IMR-90 (cell line): ENCODE results near the gene TANGO6. TPM values are rescaled to one million over a fixed set of nuclear protein-coding genes. Genes with fewer than 3 reads are reported as not detected.

ENCODE experiments used
- ATAC-seq: fragments of 200-7000 bp; cut with Tn5 transposase; 2 replicates; pipeline ENCODE4 v1.9.1; 2020; ENCODE audit warnings: low read depth, mild to moderate bottlenecking, moderate library complexity
- BruUV-seq: library from RNA; stranded (reverse); fragments of 400-500 nt; replicated peaks from 2 replicates; lab custom pipeline; 2021; lab: Mats Ljungman, UMichigan
- CTCF ChIA-PET: fragments of 300-600 bp; formaldehyde crosslinking; extraction: SDS; loops from one replicate; lab custom pipeline; 2021; ENCODE audit warnings: antibody characterized with exemption; lab: Yijun Ruan, JAX
- POLR2A ChIA-PET: fragments of 300-600 bp; sonication (Branson Sonifier 250); formaldehyde crosslinking; loops from one replicate; lab custom pipeline; 2022; ENCODE audit warnings: antibody characterized with exemption; ENCODE audit not compliant: unreplicated experiment; lab: Charles Lee
- DNase-seq: peaks from one replicate; pipeline ENCODE4 v3.0.0; 2013
- H2AFZ ChIP-seq: replicated peaks from 2 replicates; pipeline ENCODE3; 2013; ENCODE audit warnings: low read length, mild to moderate bottlenecking; ENCODE audit not compliant: poor library complexity
- H2AK5ac ChIP-seq: 2 replicates; pipeline ENCODE4 v1.6.1; 2013; ENCODE audit warnings: low read depth, low read length, inconsistent platforms
- H2AK9ac ChIP-seq: replicated peaks from 2 replicates; pipeline ENCODE3; 2013; ENCODE audit warnings: mild to moderate bottlenecking, low read depth, low read length, moderate library complexity; ENCODE audit not compliant: poor library complexity
- H2BK120ac ChIP-seq: 2 replicates; pipeline ENCODE4 v1.6.1; 2013; ENCODE audit warnings: low read depth, low read length, inconsistent platforms
- H2BK15ac ChIP-seq: 3 replicates; pipeline ENCODE4 v1.6.1; 2013; ENCODE audit warnings: low read depth, low read length, inconsistent platforms
- H2BK20ac ChIP-seq: 2 replicates; pipeline ENCODE4 v1.6.1; 2013; ENCODE audit warnings: low read depth, mild to moderate bottlenecking, inconsistent platforms, low read length, moderate library complexity
- H2BK5ac ChIP-seq: 2 replicates; pipeline ENCODE4 v1.6.1; 2013; ENCODE audit warnings: mild to moderate bottlenecking, low read depth, low read length, inconsistent platforms; ENCODE audit not compliant: poor library complexity, severe bottlenecking
- H3K14ac ChIP-seq: replicated peaks from 2 replicates; pipeline ENCODE4 v1.6.1; 2013; ENCODE audit warnings: low read depth, low read length, inconsistent platforms
- H3K18ac ChIP-seq: 2 replicates; pipeline ENCODE4 v1.6.1; 2013; ENCODE audit warnings: low read depth, low read length, control low read depth
- H3K23ac ChIP-seq: 2 replicates; pipeline ENCODE4 v1.6.1; 2013; ENCODE audit warnings: low read depth, low read length, inconsistent platforms
- H3K27ac ChIP-seq: 2 replicates; pipeline ENCODE4 v1.5.1; 2013; ENCODE audit warnings: mild to moderate bottlenecking, control low read depth, low read length; ENCODE audit not compliant: insufficient read depth
- H3K27me3 ChIP-seq: 2 replicates; pipeline ENCODE4 v1.6.1; 2013; ENCODE audit warnings: low read length; ENCODE audit not compliant: control insufficient read depth, insufficient read depth
- H3K36me3 ChIP-seq: 2 replicates; pipeline ENCODE4 v1.6.1; 2013; ENCODE audit warnings: low read length, mixed read lengths; ENCODE audit not compliant: control insufficient read depth, insufficient read depth
- H3K4ac ChIP-seq: 2 replicates; pipeline ENCODE4 v1.6.1; 2013; ENCODE audit warnings: low read depth, low read length, inconsistent platforms
- H3K4me1 ChIP-seq: 2 replicates; pipeline ENCODE4 v1.6.1; 2013; ENCODE audit warnings: low read length, mixed read lengths; ENCODE audit not compliant: control insufficient read depth, insufficient read depth
- H3K4me2 ChIP-seq: 2 replicates; pipeline ENCODE4 v1.6.1; 2013; ENCODE audit warnings: low read depth, mild to moderate bottlenecking, control low read depth, low read length, moderate library complexity
- H3K4me3 ChIP-seq: 2 replicates; pipeline ENCODE4 v1.5.1; 2013; ENCODE audit warnings: low read depth, mild to moderate bottlenecking, control low read depth, low read length, moderate library complexity; ENCODE audit not compliant: insufficient read depth
- H3K56ac ChIP-seq: 2 replicates; pipeline ENCODE4 v1.6.1; 2013; ENCODE audit warnings: low read length, inconsistent platforms; ENCODE audit not compliant: insufficient read depth; ENCODE audit errors: extremely low read depth
- H3K79me1 ChIP-seq, 2 experiments: 2 replicates each; pipeline ENCODE4 v1.6.1; 2013; ENCODE audit warnings: low read length in 2 of 2, inconsistent platforms in 1 of 2, low read depth in 1 of 2
- H3K9ac ChIP-seq: 2 replicates; pipeline ENCODE4 v1.6.1; 2013; ENCODE audit warnings: low read depth, low read length, control low read depth
- H3K9me1 ChIP-seq: 2 replicates; pipeline ENCODE4 v1.6.1; 2013; ENCODE audit warnings: low read length, inconsistent platforms; ENCODE audit not compliant: insufficient read depth
- H3K9me3 ChIP-seq: 2 replicates; pipeline ENCODE4 v1.6.1; 2013; ENCODE audit warnings: low read length; ENCODE audit not compliant: control insufficient read depth, insufficient read depth
- H4K20me1 ChIP-seq: 2 replicates; pipeline ENCODE4 v1.6.1; 2013; ENCODE audit warnings: low read length, inconsistent platforms; ENCODE audit not compliant: insufficient read depth
- H4K5ac ChIP-seq: 2 replicates; pipeline ENCODE4 v1.6.1; 2013; ENCODE audit warnings: mild to moderate bottlenecking, low read depth, low read length, control low read depth
- H4K8ac ChIP-seq, 2 experiments: 2 replicates each; pipeline ENCODE4 v1.6.1; 2013; ENCODE audit warnings: low read depth in 2 of 2, low read length in 2 of 2, control low read depth in 1 of 2, inconsistent platforms in 1 of 2
- H4K91ac ChIP-seq: 2 replicates; pipeline ENCODE4 v1.6.1; 2013; ENCODE audit warnings: low read depth, low read length, inconsistent platforms; ENCODE audit not compliant: insufficient read depth
- FOS ChIP-seq: fragments of 150-350 bp; IDR thresholded peaks from 2 replicates; pipeline ENCODE4 v1.6.1; 2016; ENCODE audit warnings: low read depth, low read length
- MXI1 ChIP-seq: IDR thresholded peaks from 2 replicates; pipeline ENCODE4 v1.6.1; 2012; ENCODE audit warnings: low read depth, mild to moderate bottlenecking, low read length, moderate library complexity, borderline replicate concordance
- NFE2L2 ChIP-seq: fragments of 150-350 bp; IDR thresholded peaks from 2 replicates; pipeline ENCODE4 v1.6.1; 2016; ENCODE audit warnings: low read depth, mild to moderate bottlenecking, low read length
- RCOR1 ChIP-seq: IDR thresholded peaks from 2 replicates; pipeline ENCODE4 v1.6.1; 2012; ENCODE audit warnings: mild to moderate bottlenecking, low read length, improper control_type of control experiment; ENCODE audit not compliant: insufficient replicate concordance
- WGBS, 2 experiments: methylation state at CpG; one replicate each; pipeline versions ENCODE4 v1.1.5 to v1.1.7; 2013; ENCODE audit warnings: missing lambda C conversion rate in 2 of 2; ENCODE audit not compliant: insufficient read length in 1 of 2; ENCODE audit errors: extremely low coverage in 2 of 2; 5-methylcytosine and 5-hydroxymethylcytosine counted together
- dilution Hi-C: fragments of 300-500 bp; cut with HindIII; formaldehyde crosslinking; loops from one replicate; pipeline ENCODE4 v1.14.3; 2018; ENCODE audit warnings: low sequenced_read_pairs; ENCODE audit not compliant: unreplicated experiment
- in situ Hi-C: fragments of 300-500 bp; cut with MboI; formaldehyde crosslinking; loops from 3 replicates; pipeline ENCODE4 v1.14.3; 2019; ENCODE audit warnings: low sequenced_read_pairs, inconsistent platforms, mixed read lengths
- intact Hi-C: fragments of 100-400 bp; cut with micrococcal nuclease; formaldehyde crosslinking; loops from 2 replicates; pipeline ENCODE4 v1.10.0; 2022
- polyA plus RNA-seq, 3 experiments: library from polyadenylated mRNA; depleted of rRNA; stranded (reverse); fragments of >200 nt; gene quantifications; 2 replicates each; pipeline ENCODE4 v1.2.3, GENCODE V29; 2012; ENCODE audit warnings: low replicate concordance in 1 of 3
- total RNA-seq: library from RNA; depleted of rRNA; stranded (reverse); fragments of >200 nt; gene quantifications from 2 replicates; pipeline ENCODE4 v1.2.3, GENCODE V29; 2012
- TF ChIP-seq, protein P1 (sequence below): fragments of 150-350 bp; IDR thresholded peaks from 2 replicates; pipeline ENCODE4 v1.6.1; 2016; ENCODE audit warnings: low read depth, mild to moderate bottlenecking, low read length, moderate library complexity, borderline replicate concordance

Gene TANGO6
- total and polyA plus RNA-seq, 2 of the 4 experiments (the other 2 are of a cell fraction) = 6.7 to 22.4 TPM

DNA sequence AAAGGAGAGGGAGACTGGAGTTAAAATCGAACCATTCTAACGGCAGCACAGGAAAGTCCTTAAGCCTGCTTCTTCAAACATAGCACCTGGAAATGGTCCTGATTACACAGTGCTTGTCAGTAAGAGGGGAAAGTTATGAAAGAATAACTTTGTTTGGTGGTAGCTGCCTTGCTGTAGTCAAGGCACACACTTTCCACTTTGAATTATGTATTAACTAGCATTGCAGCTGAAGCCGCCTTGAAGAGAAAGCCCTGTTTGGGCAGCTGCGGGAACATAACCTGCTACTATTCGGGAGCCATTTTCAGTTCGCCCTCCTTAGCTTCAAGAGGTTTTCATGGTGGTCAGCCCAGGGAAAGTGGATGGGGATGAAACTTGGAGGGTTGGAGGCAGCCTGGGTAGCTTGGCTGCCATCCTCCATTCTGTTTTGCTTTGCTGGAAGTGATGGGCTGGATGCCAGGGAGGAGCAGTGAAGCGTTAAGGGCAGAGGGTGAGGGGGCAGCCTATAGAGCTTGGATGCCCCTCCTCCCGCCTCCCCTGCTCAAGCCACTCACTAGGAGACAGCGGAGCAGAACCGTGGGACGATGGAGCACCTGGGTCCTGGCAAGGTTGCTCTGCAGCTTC lies 256.9 kb downstream of the TANGO6 start:
- ChIA-PET POLR2A (no interaction called here), CTCF (no interaction called here)
- H3K79me1 ChIP-seq = no peaks in the 10 kb centered on the region
- H3K56ac ChIP-seq = no peak overlapping the region
- no peak overlapping the region for H2BK5ac ChIP-seq
- H2AK5ac ChIP-seq = no peak overlapping the region
- peaks cover 4% of the 10 kb centered on the region; the same call in 1 of the 2 replicates for H3K4me1 ChIP-seq
- WGBS, 2 experiments = 67% methylated on average over 4 of the region's 11 CpGs; no CpG with 5 or more reads in 1 of the 2 experiments
- H3K27ac ChIP-seq = no peak overlapping the region
- peaks cover 3% of the 10 kb centered on the region for H3K9me1 ChIP-seq
- ATAC-seq (no peak), DNase-seq (no peak)
- no peak overlapping the region for H3K4me3 ChIP-seq
- H4K8ac ChIP-seq = no peak overlapping the region
- H3K14ac ChIP-seq = no peak overlapping the region
- no peaks in the 10 kb centered on the region for H3K9me3 ChIP-seq
- dilution Hi-C loops = no loop called here
- H3K4ac ChIP-seq = no peak overlapping the region
- in situ Hi-C loops = no loop called here
- H2BK20ac ChIP-seq = no peak overlapping the region
- H3K36me3 ChIP-seq = no peaks in the 10 kb centered on the region
- H3K23ac ChIP-seq = no peak overlapping the region
- no peaks in the 10 kb centered on the region for H3K27me3 ChIP-seq
- TF ChIP-seq MXI1 = no peak
- TF ChIP-seq, protein P1, sequence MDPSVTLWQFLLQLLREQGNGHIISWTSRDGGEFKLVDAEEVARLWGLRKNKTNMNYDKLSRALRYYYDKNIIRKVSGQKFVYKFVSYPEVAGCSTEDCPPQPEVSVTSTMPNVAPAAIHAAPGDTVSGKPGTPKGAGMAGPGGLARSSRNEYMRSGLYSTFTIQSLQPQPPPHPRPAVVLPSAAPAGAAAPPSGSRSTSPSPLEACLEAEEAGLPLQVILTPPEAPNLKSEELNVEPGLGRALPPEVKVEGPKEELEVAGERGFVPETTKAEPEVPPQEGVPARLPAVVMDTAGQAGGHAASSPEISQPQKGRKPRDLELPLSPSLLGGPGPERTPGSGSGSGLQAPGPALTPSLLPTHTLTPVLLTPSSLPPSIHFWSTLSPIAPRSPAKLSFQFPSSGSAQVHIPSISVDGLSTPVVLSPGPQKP = no peak
- TF ChIP-seq RCOR1 = no peak
- TF ChIP-seq FOS = no peak
- no peak for TF ChIP-seq NFE2L2
- BruUV-seq = no TSS peak
- no peak overlapping the region for H3K18ac ChIP-seq
- no peak overlapping the region for H4K91ac ChIP-seq
- no peak overlapping the region for H3K4me2 ChIP-seq
- H2BK120ac ChIP-seq = no peak overlapping the region
- no peak overlapping the region for H3K9ac ChIP-seq
- H2AFZ ChIP-seq = no peak overlapping the region
- H4K5ac ChIP-seq = no peak overlapping the region
- H2BK15ac ChIP-seq = no peak overlapping the region
- no peaks in the 10 kb centered on the region for H4K20me1 ChIP-seq
- H2AK9ac ChIP-seq = no peak overlapping the region
- intact Hi-C loops = no loop called here
